ENCODE measurements around the gene CIDEA.

DNA sequence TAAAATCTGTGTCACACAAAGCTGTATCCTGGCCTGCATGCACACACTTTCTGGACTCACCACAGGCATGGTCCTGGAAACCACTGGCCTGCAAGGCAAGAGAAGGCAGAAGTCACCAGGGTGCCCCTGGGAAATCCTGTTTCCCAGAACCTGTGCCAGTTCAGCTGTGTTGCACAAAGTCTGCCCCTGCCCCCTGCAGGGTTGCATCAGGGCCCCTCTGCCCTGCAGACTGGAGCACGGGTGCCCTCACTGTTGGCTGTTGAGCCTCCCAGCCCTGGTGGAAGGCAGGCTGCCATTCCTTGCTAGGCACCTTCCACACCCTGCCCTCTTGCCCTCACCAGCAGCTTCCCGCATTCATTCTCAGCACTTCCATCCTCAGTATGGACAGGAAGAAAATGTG lies 35.9 kb downstream of the CIDEA start:
- TF ChIP-seq POLR2A (IDR thresholded peaks at IDR 0.05), result no peak
- TF ChIP-seq, protein P1, sequence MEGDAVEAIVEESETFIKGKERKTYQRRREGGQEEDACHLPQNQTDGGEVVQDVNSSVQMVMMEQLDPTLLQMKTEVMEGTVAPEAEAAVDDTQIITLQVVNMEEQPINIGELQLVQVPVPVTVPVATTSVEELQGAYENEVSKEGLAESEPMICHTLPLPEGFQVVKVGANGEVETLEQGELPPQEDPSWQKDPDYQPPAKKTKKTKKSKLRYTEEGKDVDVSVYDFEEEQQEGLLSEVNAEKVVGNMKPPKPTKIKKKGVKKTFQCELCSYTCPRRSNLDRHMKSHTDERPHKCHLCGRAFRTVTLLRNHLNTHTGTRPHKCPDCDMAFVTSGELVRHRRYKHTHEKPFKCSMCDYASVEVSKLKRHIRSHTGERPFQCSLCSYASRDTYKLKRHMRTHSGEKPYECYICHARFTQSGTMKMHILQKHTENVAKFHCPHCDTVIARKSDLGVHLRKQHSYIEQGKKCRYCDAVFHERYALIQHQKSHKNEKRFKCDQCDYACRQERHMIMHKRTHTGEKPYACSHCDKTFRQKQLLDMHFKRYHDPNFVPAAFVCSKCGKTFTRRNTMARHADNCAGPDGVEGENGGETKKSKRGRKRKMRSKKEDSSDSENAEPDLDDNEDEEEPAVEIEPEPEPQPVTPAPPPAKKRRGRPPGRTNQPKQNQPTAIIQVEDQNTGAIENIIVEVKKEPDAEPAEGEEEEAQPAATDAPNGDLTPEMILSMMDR (IDR thresholded peaks at IDR 0.05), result no peak

All from Peyer's patch (tissue), 4 donors.